Keratinocyte (primary cell): ENCODE data around the gene PALD1. TPM values are rescaled to one million over a fixed set of nuclear protein-coding genes. Genes with fewer than 3 reads are reported as not detected.

Experiments
- DNase-seq: peaks from one replicate; pipeline ENCODE4 v3.0.0-alpha.2; 2011; ENCODE audit warnings: low read depth, missing footprints, low spot score
- FAIRE-seq: peaks from 2 replicates; lab custom pipeline; 2011; peaks lifted over from hg19 to GRCh38; lab: Jason Lieb, UNC
- H2AFZ ChIP-seq: 2 replicates; pipeline ENCODE4 v1.6.0; 2012; ENCODE audit warnings: low read length, control low read depth, inconsistent platforms; ENCODE audit not compliant: control insufficient read depth
- H3K27ac ChIP-seq: 2 replicates; pipeline ENCODE4 v1.5.1; 2011; ENCODE audit warnings: low read length; ENCODE audit not compliant: control insufficient read depth, insufficient read depth
- H3K27me3 ChIP-seq: 3 replicates; pipeline ENCODE4 v1.6.0; 2011; ENCODE audit warnings: low read length; ENCODE audit not compliant: control insufficient read depth, insufficient read depth; ENCODE audit errors: extremely low read depth
- H3K36me3 ChIP-seq, 2 experiments: 2 replicates in 1 of 2; 3 replicates in 1 of 2; pipeline ENCODE4 v1.5.1; 2011; ENCODE audit warnings: low read length in 2 of 2, mild to moderate bottlenecking in 1 of 2; ENCODE audit not compliant: control insufficient read depth in 2 of 2, insufficient read depth in 2 of 2; ENCODE audit errors: extremely low read depth in 1 of 2
- H3K4me1 ChIP-seq: 3 replicates; pipeline ENCODE4 v1.5.1; 2011; ENCODE audit warnings: low read length; ENCODE audit not compliant: control insufficient read depth, insufficient read depth; ENCODE audit errors: extremely low read depth
- H3K4me2 ChIP-seq: 3 replicates; pipeline ENCODE4 v1.6.0; 2011; ENCODE audit warnings: low read depth, low read length; ENCODE audit not compliant: control insufficient read depth, insufficient read depth; ENCODE audit errors: extremely low read depth
- H3K4me3 ChIP-seq, 3 experiments: fragments of 200-600 bp in 1 of 3; sonication (generic) in 1 of 3; 2 replicates in 2 of 3; 3 replicates in 1 of 3; pipeline ENCODE4 v1.5.1; 2011 to 2016; ENCODE audit warnings: low read length in 3 of 3, mild to moderate bottlenecking in 3 of 3, control low read depth in 2 of 3, inconsistent platforms in 1 of 3, low read depth in 1 of 3, mixed read lengths in 1 of 3, mixed run types in 1 of 3, moderate library complexity in 1 of 3; ENCODE audit not compliant: control insufficient read depth in 2 of 3, insufficient read depth in 2 of 3; ENCODE audit errors: extremely low read depth in 1 of 3
- H3K79me2 ChIP-seq: 2 replicates; pipeline ENCODE4 v1.6.0; 2012; ENCODE audit warnings: low read length; ENCODE audit not compliant: control insufficient read depth, insufficient read depth
- H3K9ac ChIP-seq: 3 replicates; pipeline ENCODE4 v1.6.0; 2011; ENCODE audit warnings: low read length; ENCODE audit not compliant: control insufficient read depth, insufficient read depth; ENCODE audit errors: extremely low read depth
- H3K9me1 ChIP-seq: 3 replicates; pipeline ENCODE4 v1.6.0; 2011; ENCODE audit warnings: low read length; ENCODE audit not compliant: control insufficient read depth, insufficient read depth; ENCODE audit errors: extremely low read depth
- H3K9me3 ChIP-seq: 2 replicates; pipeline ENCODE4 v1.5.1; 2012; ENCODE audit warnings: low read depth, low read length; ENCODE audit not compliant: control insufficient read depth
- H4K20me1 ChIP-seq: 3 replicates; pipeline ENCODE4 v1.6.0; 2011; ENCODE audit warnings: low read length; ENCODE audit not compliant: control insufficient read depth, insufficient read depth; ENCODE audit errors: extremely low read depth
- EZH2 ChIP-seq: IDR thresholded peaks from one replicate; pipeline ENCODE4 v1.6.1; 2012; ENCODE audit warnings: inconsistent platforms, mild to moderate bottlenecking, low read length, moderate library complexity
- dilution Hi-C: fragments of 300-500 bp; cut with MboI; formaldehyde crosslinking; loops from one replicate; pipeline ENCODE4 v1.7.0; 2020; ENCODE audit warnings: low sequenced_read_pairs; ENCODE audit not compliant: extremely low pct_ligation_motif_present
- polyA plus RNA-seq, 5 experiments: library from polyadenylated mRNA; depleted of rRNA in 3 of 5; stranded (reverse) in 3 of 5; stranded (forward) in 1 of 5; unstranded in 1 of 5; fragments of >200 nt; gene quantifications; 1 replicate in 1 of 5; 2 replicates in 3 of 5; 3 replicates in 1 of 5; pipeline versions ENCODE4 v1.2.1 to v1.2.3, GENCODE V29; 2011 to 2012; ENCODE audit warnings: missing spikeins in 2 of 5, low read depth in 1 of 5, low replicate concordance in 1 of 5
- TF ChIP-seq, protein P1 (sequence below), 3 experiments: IDR thresholded peaks in 1 of 3; conservative IDR thresholded peaks in 1 of 3; optimal IDR thresholded peaks in 1 of 3; 2 replicates in 2 of 3; 3 replicates in 1 of 3; pipeline versions ENCODE3 to v1.5.1; 2011; ENCODE audit warnings: low read length in 3 of 3, mild to moderate bottlenecking in 3 of 3, moderate library complexity in 2 of 3, control low read depth in 1 of 3, inconsistent platforms in 1 of 3; ENCODE audit not compliant: insufficient read depth in 2 of 3; ENCODE audit errors: extremely low read depth in 1 of 3

The PALD1 gene
- polyA plus RNA-seq, 1 donor (not counting 4 experiments of a cell fraction or from before 2014, with no cell fraction given) = 0.83 TPM

DNA sequence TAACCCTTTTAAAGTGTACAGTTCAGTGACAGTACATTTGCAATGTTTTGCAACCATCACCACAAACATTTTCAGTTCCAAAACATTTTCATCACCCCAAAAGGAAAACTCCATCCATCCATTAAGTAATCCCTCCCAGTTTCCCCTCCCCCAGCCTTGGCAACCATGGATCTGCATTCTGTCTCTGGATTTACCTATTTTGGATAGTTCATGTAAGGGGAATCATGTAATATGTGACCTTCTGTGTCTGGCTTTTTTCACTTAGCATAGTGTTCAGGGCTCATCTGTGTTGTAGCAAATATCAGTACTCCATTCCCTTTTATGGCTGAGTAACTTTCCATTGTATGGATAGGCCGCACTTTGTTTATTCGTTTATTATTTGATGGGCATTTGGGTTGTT, 13.0 kb downstream of the PALD1 start:
- H3K4me2 ChIP-seq = no peak overlapping the region
- TF ChIP-seq, protein P1, sequence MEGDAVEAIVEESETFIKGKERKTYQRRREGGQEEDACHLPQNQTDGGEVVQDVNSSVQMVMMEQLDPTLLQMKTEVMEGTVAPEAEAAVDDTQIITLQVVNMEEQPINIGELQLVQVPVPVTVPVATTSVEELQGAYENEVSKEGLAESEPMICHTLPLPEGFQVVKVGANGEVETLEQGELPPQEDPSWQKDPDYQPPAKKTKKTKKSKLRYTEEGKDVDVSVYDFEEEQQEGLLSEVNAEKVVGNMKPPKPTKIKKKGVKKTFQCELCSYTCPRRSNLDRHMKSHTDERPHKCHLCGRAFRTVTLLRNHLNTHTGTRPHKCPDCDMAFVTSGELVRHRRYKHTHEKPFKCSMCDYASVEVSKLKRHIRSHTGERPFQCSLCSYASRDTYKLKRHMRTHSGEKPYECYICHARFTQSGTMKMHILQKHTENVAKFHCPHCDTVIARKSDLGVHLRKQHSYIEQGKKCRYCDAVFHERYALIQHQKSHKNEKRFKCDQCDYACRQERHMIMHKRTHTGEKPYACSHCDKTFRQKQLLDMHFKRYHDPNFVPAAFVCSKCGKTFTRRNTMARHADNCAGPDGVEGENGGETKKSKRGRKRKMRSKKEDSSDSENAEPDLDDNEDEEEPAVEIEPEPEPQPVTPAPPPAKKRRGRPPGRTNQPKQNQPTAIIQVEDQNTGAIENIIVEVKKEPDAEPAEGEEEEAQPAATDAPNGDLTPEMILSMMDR (optimal IDR thresholded peaks at IDR 0.05 in 1 of 3, IDR thresholded peaks at IDR 0.05 in 1 of 3, conservative IDR thresholded peaks at IDR 0.05 in 1 of 3; ENCODE audit: extremely low read depth in 1 of 3, insufficient read depth in 2 of 3, low read length in 3 of 3) = no peak
- no peak for TF ChIP-seq EZH2
- dilution Hi-C loops = no loop called here
- FAIRE-seq (no peak), DNase-seq (no peak)
- no peaks in the 10 kb centered on the region for H3K9me1 ChIP-seq
- no peaks in the 10 kb centered on the region for H4K20me1 ChIP-seq
- H3K79me2 ChIP-seq = no peaks in the 10 kb centered on the region
- H3K4me1 ChIP-seq = peaks cover 11% of the 10 kb centered on the region
- no peak overlapping the region for H3K9ac ChIP-seq
- H3K27me3 ChIP-seq = no peaks in the 10 kb centered on the region
- H2AFZ ChIP-seq = no peak overlapping the region
- no peaks in the 10 kb centered on the region for H3K9me3 ChIP-seq
- H3K4me3 ChIP-seq = no peak overlapping the region
- H3K27ac ChIP-seq = no peak overlapping the region
- no peaks in the 10 kb centered on the region for H3K36me3 ChIP-seq

DNA sequence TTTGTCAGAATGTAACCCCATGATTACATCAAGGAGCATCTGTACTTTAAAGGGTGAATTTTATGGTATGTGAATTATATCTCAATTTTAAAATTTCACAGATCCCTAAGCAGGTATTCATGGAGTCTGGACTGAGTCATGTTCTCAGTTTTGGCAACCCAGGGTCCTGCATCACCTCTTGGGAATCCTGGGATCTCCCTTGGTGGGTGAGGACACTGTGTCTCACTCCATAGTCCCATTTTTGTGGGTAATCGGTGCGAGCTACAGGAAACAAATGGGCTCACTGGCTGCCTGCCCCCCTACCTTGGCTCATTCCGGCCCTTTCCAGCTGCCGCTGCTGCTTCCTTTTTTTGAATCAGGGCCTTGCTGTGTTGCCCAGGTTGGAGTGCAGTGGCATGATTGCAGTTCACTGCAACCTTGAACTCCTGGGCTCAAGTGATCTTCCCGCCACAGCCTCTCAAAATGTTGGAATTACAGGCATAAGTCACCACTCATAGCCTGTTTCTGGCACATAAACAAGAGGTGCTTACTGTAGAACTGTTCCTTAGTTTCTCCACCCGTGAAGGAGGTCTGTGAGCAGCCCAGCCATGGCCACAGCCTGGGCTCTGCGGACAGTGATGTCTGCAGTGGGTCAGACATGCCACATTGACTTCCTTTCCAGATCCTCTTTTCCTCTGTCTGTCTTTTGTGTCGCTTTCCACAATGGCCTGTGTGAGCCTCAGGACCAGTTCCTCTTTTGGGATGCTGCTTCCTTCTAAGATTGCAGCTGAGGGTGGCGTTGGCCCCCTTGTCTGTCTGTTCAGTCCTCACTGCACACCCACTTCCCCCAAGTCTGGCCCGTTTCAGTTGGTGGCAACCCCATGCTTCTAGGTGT, 14.5 kb downstream of the PALD1 start:
- no peaks in the 10 kb centered on the region for H3K9me3 ChIP-seq
- FAIRE-seq = no peak
- no peaks in the 10 kb centered on the region for H3K27me3 ChIP-seq
- no peak for TF ChIP-seq EZH2
- TF ChIP-seq, protein P1 (optimal IDR thresholded peaks at IDR 0.05 in 1 of 3, IDR thresholded peaks at IDR 0.05 in 1 of 3, conservative IDR thresholded peaks at IDR 0.05 in 1 of 3; ENCODE audit: extremely low read depth in 1 of 3, insufficient read depth in 2 of 3, low read length in 3 of 3) = no peak
- no peaks in the 10 kb centered on the region for H3K79me2 ChIP-seq
- no peaks in the 10 kb centered on the region for H4K20me1 ChIP-seq
- DNase-seq = peak; percentile 30
- H3K36me3 ChIP-seq = no peaks in the 10 kb centered on the region
- dilution Hi-C loops = no loop called here
- no peak overlapping the region for H3K4me3 ChIP-seq
- no peaks in the 10 kb centered on the region for H3K9me1 ChIP-seq
- H3K27ac ChIP-seq = no peak overlapping the region
- H3K9ac ChIP-seq = no peak overlapping the region
- no peak overlapping the region for H3K4me2 ChIP-seq
- H3K4me1 ChIP-seq = peaks cover 11% of the 10 kb centered on the region
- H2AFZ ChIP-seq = no peak overlapping the region
